ENCODE data around the gene SPDYE3. TPM values are rescaled to one million over a fixed set of nuclear protein-coding genes. Genes with fewer than 3 reads are reported as not detected.
"Not testable (repeated sequence)": the region's sequence is repeated elsewhere in the genome, so short reads cannot be mapped to it uniquely, and the experiment has no call there.

SPDYE3 gene
- not detected in 2 replicates for total RNA-seq

- DNase-seq (ENCODE audit: low read depth), result not testable (repeated sequence)
Measured at GRCh38 chr7:100307402-100307801, at the start of gene SPDYE3. SPDYE3 (plus strand) TSS chr7:100307702; CDS start chr7:100307886, 184 bp downstream.

GRCh38 chr7:100259984-100260383, 47.5 kb upstream of the SPDYE3 start:
- H3K27me3 ChIP-seq (ENCODE audit: control insufficient read depth, insufficient read depth, low read length); H3K36me3 ChIP-seq (ENCODE audit: control insufficient read depth, insufficient read depth, low read length); H3K4me3 ChIP-seq (ENCODE audit: low read depth, low read length); DNase-seq (ENCODE audit: low read depth): not testable (repeated sequence)

More at GRCh38 chr7:100307402-100307801, at the start of gene SPDYE3:
- not testable (repeated sequence) for H3K4me3 ChIP-seq (ENCODE audit: low read depth, low read length); H3K27me3 ChIP-seq (ENCODE audit: control insufficient read depth, insufficient read depth, low read length); H3K36me3 ChIP-seq (ENCODE audit: control insufficient read depth, insufficient read depth, low read length)

- H3K27me3 ChIP-seq (ENCODE audit: control insufficient read depth, insufficient read depth, low read length), result not testable (repeated sequence)
Measured at GRCh38 chr7:100262896-100263295, 44.6 kb upstream of the SPDYE3 start.

GRCh38 chr7:100264223-100264622, 43.3 kb upstream of the SPDYE3 start:
- DNase-seq (ENCODE audit: low read depth); H3K36me3 ChIP-seq (ENCODE audit: control insufficient read depth, insufficient read depth, low read length); H3K27me3 ChIP-seq (ENCODE audit: control insufficient read depth, insufficient read depth, low read length); H3K4me3 ChIP-seq (ENCODE audit: low read depth, low read length): not testable (repeated sequence)

More at GRCh38 chr7:100262896-100263295, 44.6 kb upstream of the SPDYE3 start:
- H3K36me3 ChIP-seq (ENCODE audit: control insufficient read depth, insufficient read depth, low read length); DNase-seq (ENCODE audit: low read depth); H3K4me3 ChIP-seq (ENCODE audit: low read depth, low read length): not testable (repeated sequence)

GRCh38 chr7:100264669-100265165, 42.8 kb upstream of the SPDYE3 start:
- not testable (repeated sequence) for DNase-seq (ENCODE audit: low read depth); H3K4me3 ChIP-seq (ENCODE audit: low read depth, low read length); H3K27me3 ChIP-seq (ENCODE audit: control insufficient read depth, insufficient read depth, low read length); H3K36me3 ChIP-seq (ENCODE audit: control insufficient read depth, insufficient read depth, low read length)

- H3K36me3 ChIP-seq (ENCODE audit: control insufficient read depth, insufficient read depth, low read length); H3K4me3 ChIP-seq (ENCODE audit: low read depth, low read length); DNase-seq (ENCODE audit: low read depth); H3K27me3 ChIP-seq (ENCODE audit: control insufficient read depth, insufficient read depth, low read length): not testable (repeated sequence)
Measured at GRCh38 chr7:100265851-100266250, 41.7 kb upstream of the SPDYE3 start.

- no peak for DNase-seq (ENCODE audit: low read depth)
- no peaks in the 10 kb centered on the region for H3K27me3 ChIP-seq (ENCODE audit: control insufficient read depth, insufficient read depth, low read length)
- H3K36me3 ChIP-seq (ENCODE audit: control insufficient read depth, insufficient read depth, low read length), result no peaks in the 10 kb centered on the region
- no peak for TF ChIP-seq CTCF (IDR thresholded peaks at IDR 0.05; ENCODE audit: insufficient read depth, low read length, poor library complexity, severe bottlenecking)
- no peak overlapping the region for H3K4me3 ChIP-seq (ENCODE audit: low read depth, low read length)
Measured at GRCh38 chr7:100266576-100267354, 40.7 kb upstream of the SPDYE3 start.

- no peaks in the 10 kb centered on the region for H3K36me3 ChIP-seq (ENCODE audit: control insufficient read depth, insufficient read depth, low read length)
- no peak for TF ChIP-seq CTCF (IDR thresholded peaks at IDR 0.05; ENCODE audit: insufficient read depth, low read length, poor library complexity, severe bottlenecking)
- no peaks in the 10 kb centered on the region for H3K27me3 ChIP-seq (ENCODE audit: control insufficient read depth, insufficient read depth, low read length)
- H3K4me3 ChIP-seq (ENCODE audit: low read depth, low read length), result no peak overlapping the region
- no peak for DNase-seq (ENCODE audit: low read depth)
Measured at GRCh38 chr7:100267648-100268047, 39.9 kb upstream of the SPDYE3 start.

GRCh38 chr7:100268882-100269281, 38.6 kb upstream of the SPDYE3 start:
- not testable (repeated sequence) for H3K4me3 ChIP-seq (ENCODE audit: low read depth, low read length); DNase-seq (ENCODE audit: low read depth); H3K36me3 ChIP-seq (ENCODE audit: control insufficient read depth, insufficient read depth, low read length)

GRCh38 chr7:100269306-100270045, 38.0 kb upstream of the SPDYE3 start:
- not testable (repeated sequence) for DNase-seq (ENCODE audit: low read depth); H3K27me3 ChIP-seq (ENCODE audit: control insufficient read depth, insufficient read depth, low read length); H3K36me3 ChIP-seq (ENCODE audit: control insufficient read depth, insufficient read depth, low read length); H3K4me3 ChIP-seq (ENCODE audit: low read depth, low read length)

More at GRCh38 chr7:100268882-100269281, 38.6 kb upstream of the SPDYE3 start:
- H3K27me3 ChIP-seq (ENCODE audit: control insufficient read depth, insufficient read depth, low read length), result not testable (repeated sequence)

GRCh38 chr7:100270046-100270918, 37.2 kb upstream of the SPDYE3 start:
- DNase-seq (ENCODE audit: low read depth); H3K27me3 ChIP-seq (ENCODE audit: control insufficient read depth, insufficient read depth, low read length); H3K36me3 ChIP-seq (ENCODE audit: control insufficient read depth, insufficient read depth, low read length): not testable (repeated sequence)
- peak overlapping the region; percentile 69 for H3K4me3 ChIP-seq (ENCODE audit: low read depth, low read length)

Measured in kidney epithelial cell (primary cell).